ENCODE measurements around the gene SVIL. TPM values are rescaled to one million over a fixed set of nuclear protein-coding genes. Genes with fewer than 3 reads are reported as not detected.

The SVIL gene
- total RNA-seq, 1 experiment from 2014 or later = 15.3 TPM

DNA sequence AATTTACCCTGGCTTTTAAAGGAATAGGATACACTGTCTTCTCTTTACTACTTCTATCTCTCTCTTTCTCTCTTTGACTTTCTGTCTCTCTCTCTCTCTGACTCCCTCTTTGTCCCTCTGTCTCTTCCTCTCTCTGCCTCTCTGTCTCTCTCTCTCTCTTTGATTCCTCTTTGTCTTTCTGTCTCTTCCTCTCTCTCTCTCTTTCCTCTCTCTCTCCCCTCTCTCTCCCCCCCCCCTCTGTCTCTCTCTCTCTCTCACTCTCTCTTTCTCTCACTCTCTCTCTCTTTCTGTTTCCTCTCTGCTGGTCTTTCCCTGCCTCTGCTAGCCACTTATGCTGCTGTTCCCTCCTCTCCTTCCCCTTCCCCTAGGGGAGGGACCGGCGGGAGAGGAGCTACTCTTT lies 196.9 kb downstream of the SVIL start:
- peaks cover 4 to 25% (median 4%) of the 10 kb centered on the region in 3 experiments; a peak in 6 of 7 replicates for H3K36me3 Mint-ChIP-seq (ENCODE audit: insufficient read depth in 1 of 3, low read depth in 3 of 3)
- peaks cover 19 to 29% of the 10 kb centered on the region in 2 experiments for H3K9me3 Mint-ChIP-seq
- peaks cover 20 to 51% of the 10 kb centered on the region in 2 experiments for H3K4me1 Mint-ChIP-seq
- H3K23ac ChIP-seq (ENCODE audit: insufficient read length, low read depth, low read length) = no peak overlapping the region
- H3K4me3 Mint-ChIP-seq = peak overlapping the region; percentile 39 to 49; a peak in 3 of 5 replicates
- H3K56ac ChIP-seq (ENCODE audit: insufficient read length, low read depth, low read length) = no peak overlapping the region
- H2AFZ ChIP-seq (ENCODE audit: low read length) = no peak overlapping the region
- H3K27ac ChIP-seq (ENCODE audit: insufficient read length, low read depth, low read length) = no peak overlapping the region
- H2BK5ac ChIP-seq (ENCODE audit: insufficient read length, low read length) = no peak overlapping the region
- no peaks in the 10 kb centered on the region for H3K27me3 ChIP-seq (ENCODE audit: insufficient read depth, low read length)
- H3K14ac ChIP-seq (ENCODE audit: insufficient read depth, low read length) = no peak overlapping the region
- WGBS (ENCODE audit: extremely low coverage, insufficient read length, low lambda C conversion rate) = no CpG with 5 or more reads among the region's 2 CpGs
- H2AK5ac ChIP-seq (ENCODE audit: insufficient read length, low read length) = no peak overlapping the region
- H3K18ac ChIP-seq (ENCODE audit: insufficient read length, low read depth, low read length) = no peak overlapping the region
- H2BK20ac ChIP-seq (ENCODE audit: low read depth, low read length, poor library complexity, severe bottlenecking) = no peak overlapping the region
- no peak overlapping the region for H3K9ac ChIP-seq (ENCODE audit: extremely low read depth, insufficient read length, low read length)
- no peak overlapping the region for H4K5ac ChIP-seq (ENCODE audit: insufficient read length, low read depth, low read length)
- no peaks in the 10 kb centered on the region for H3K23me2 ChIP-seq (ENCODE audit: insufficient read length, low read depth, low read length, poor library complexity, severe bottlenecking)
- no peak overlapping the region for H2BK12ac ChIP-seq (ENCODE audit: insufficient read length, low read depth, low read length)
- H3K27me3 Mint-ChIP-seq (ENCODE audit: low read depth) = no peaks in the 10 kb centered on the region
- H2BK15ac ChIP-seq (ENCODE audit: low read depth, low read length) = no peak overlapping the region
- H3K9me3 ChIP-seq (ENCODE audit: control insufficient read depth, low read depth, low read length) = peaks cover 8% of the 10 kb centered on the region
- no peaks in the 10 kb centered on the region for H4K20me1 ChIP-seq (ENCODE audit: control insufficient read depth, insufficient read depth, insufficient read length)
- no peaks in the 10 kb centered on the region for H3K79me1 ChIP-seq (ENCODE audit: insufficient read depth, low read depth, low read length, poor library complexity, severe bottlenecking)
- TF ChIP-seq CTCF (conservative IDR thresholded peaks at IDR 0.05) = no peak
- DNase-seq = no peak
- no peak overlapping the region for H4K91ac ChIP-seq (ENCODE audit: insufficient read length, low read depth, low read length)
- H3T11ph ChIP-seq (ENCODE audit: low read length) = no peak overlapping the region
- peak overlapping the region in 1 of 3 experiments; percentile 7; a peak in 2 of 7 replicates for H3K27ac Mint-ChIP-seq
- H4K8ac ChIP-seq (replicated peaks; ENCODE audit: insufficient read length, low read depth, low read length) = no peak overlapping the region
- H3K4ac ChIP-seq (ENCODE audit: low read depth, low read length) = no peak overlapping the region
- H3K4me1 ChIP-seq (ENCODE audit: insufficient read depth, low read length) = no peaks in the 10 kb centered on the region
- no peak overlapping the region for H2BK120ac ChIP-seq (ENCODE audit: low read depth, low read length, poor library complexity, severe bottlenecking)
- H3K4me2 ChIP-seq (ENCODE audit: insufficient read depth, insufficient read length, low read length) = no peak overlapping the region
- H3K79me2 ChIP-seq (ENCODE audit: insufficient read depth, low read length) = no peaks in the 10 kb centered on the region
